B cell (primary cell): Measurements from ENCODE around the gene MRPS23. TPM values are rescaled to one million over a fixed set of nuclear protein-coding genes. Genes with fewer than 3 reads are reported as not detected.

Experiments used
- ATAC-seq: fragments of 200-7000 bp; cut with Tn5 transposase; one replicate; pipeline ENCODE4 v1.10.0; 2021; ENCODE audit warnings: low read depth, mild to moderate bottlenecking, moderate number of reproducible peaks, moderate library complexity
- CTCF ChIA-PET: fragments of 350-600 bp; sonication (Branson Sonifier 250); formaldehyde crosslinking; loops from one replicate; lab custom pipeline; 2021; ENCODE audit warnings: antibody characterized with exemption, inconsistent platforms; lab: Charles Lee
- POLR2A ChIA-PET: fragments of 350-600 bp; sonication (Branson Sonifier 250); formaldehyde crosslinking; loops from one replicate; lab custom pipeline; 2021; ENCODE audit warnings: antibody characterized with exemption; lab: Charles Lee
- DNase-seq: peaks from one replicate; pipeline ENCODE4 v3.0.0; 2013
- H2AFZ ChIP-seq: 2 replicates; pipeline ENCODE4 v1.6.1; 2012; ENCODE audit warnings: mild to moderate bottlenecking, low read depth, low read length; ENCODE audit not compliant: insufficient read depth, poor library complexity, severe bottlenecking
- H3K27ac ChIP-seq, 2 donors: 1 replicate in 1 of 2; 2 replicates in 1 of 2; pipeline ENCODE4 v1.5.1; 2012 to 2013; ENCODE audit warnings: low read length in 2 of 2, mild to moderate bottlenecking in 2 of 2, moderate library complexity in 1 of 2
- H3K27me3 ChIP-seq, 4 experiments: fragments of 200-600 bp in 1 of 4; sonication (generic) in 1 of 4; replicated peaks in 1 of 4; 1 replicate in 2 of 4; 2 replicates in 2 of 4; pipeline versions ENCODE4 v1.6.1 to v1.7.0; 2013 to 2016; ENCODE audit warnings: low read length in 3 of 4, mild to moderate bottlenecking in 2 of 4, mixed read lengths in 1 of 4, moderate library complexity in 1 of 4; ENCODE audit not compliant: insufficient read depth in 4 of 4, control insufficient read depth in 3 of 4; ENCODE audit errors: control extremely low read depth in 1 of 4
- H3K36me3 ChIP-seq, 2 experiments: replicated peaks in 1 of 2; 1 replicate in 1 of 2; 2 replicates in 1 of 2; pipeline versions ENCODE4 v1.6.1 to v1.7.1; 2013; ENCODE audit warnings: low read length in 1 of 2; ENCODE audit not compliant: insufficient read depth in 2 of 2, control insufficient read depth in 1 of 2; ENCODE audit errors: control extremely low read depth in 1 of 2, extremely low read depth in 1 of 2
- H3K4me1 ChIP-seq, 2 donors: fragments of 200-600 bp in 1 of 2; sonication (generic) in 1 of 2; 1 replicate in 1 of 2; 2 replicates in 1 of 2; pipeline versions ENCODE4 v1.5.1 to v1.6.1; 2013 to 2017; ENCODE audit warnings: low read length in 2 of 2; ENCODE audit not compliant: control insufficient read depth in 2 of 2, insufficient read depth in 2 of 2
- H3K4me2 ChIP-seq: replicated peaks from 2 replicates; pipeline ENCODE3; 2012; ENCODE audit warnings: mild to moderate bottlenecking, low read depth, low read length; ENCODE audit not compliant: poor library complexity, severe bottlenecking
- H3K4me3 ChIP-seq, 5 experiments: fragments of 200-600 bp in 1 of 5; sonication (generic) in 1 of 5; 1 replicate in 3 of 5; 2 replicates in 2 of 5; pipeline versions ENCODE4 v1.5.1 to v1.7.0; 2011 to 2016; ENCODE audit warnings: low read length in 4 of 5, mild to moderate bottlenecking in 4 of 5, low read depth in 2 of 5, control low read depth in 1 of 5, moderate library complexity in 1 of 5; ENCODE audit not compliant: insufficient read depth in 1 of 5; ENCODE audit errors: control extremely low read depth in 1 of 5, extremely low read depth in 1 of 5
- H3K79me2 ChIP-seq: fragments of 200-600 bp; sonication (generic); one replicate; pipeline ENCODE4 v1.6.0; 2016; ENCODE audit warnings: low read length; ENCODE audit not compliant: control insufficient read depth, insufficient read depth
- H3K9ac ChIP-seq: fragments of 200-600 bp; sonication (generic); 2 replicates; pipeline ENCODE4 v1.6.1; 2017; ENCODE audit warnings: mild to moderate bottlenecking, low read length, moderate library complexity
- H3K9me3 ChIP-seq, 3 donors: one replicate each; pipeline versions ENCODE4 v1.6.1 to v1.7.1; 2013; ENCODE audit warnings: low read length in 2 of 3; ENCODE audit not compliant: control insufficient read depth in 2 of 3, insufficient read depth in 1 of 3; ENCODE audit errors: control extremely low read depth in 1 of 3
- H4K20me1 ChIP-seq: 2 replicates; pipeline ENCODE4 v1.6.0; 2012; ENCODE audit warnings: mild to moderate bottlenecking, low read length; ENCODE audit not compliant: insufficient read depth, control insufficient read depth, poor library complexity, severe bottlenecking
- H3K27ac Mint-ChIP-seq: one replicate; pipeline ENCODE4 v1.8.0; 2021; ENCODE audit warnings: mixed read lengths
- H3K27me3 Mint-ChIP-seq: one replicate; pipeline ENCODE4 v1.8.0; 2021; ENCODE audit warnings: mixed read lengths
- H3K4me1 Mint-ChIP-seq: one replicate; pipeline ENCODE4 v1.8.0; 2021; ENCODE audit warnings: mixed read lengths
- H3K4me3 Mint-ChIP-seq: one replicate; pipeline ENCODE4 v1.8.0; 2021; ENCODE audit warnings: mixed read lengths
- H3K9me3 Mint-ChIP-seq: one replicate; pipeline ENCODE4 v1.8.0; 2022; ENCODE audit warnings: mixed read lengths; ENCODE audit not compliant: insufficient read depth
- CTCF ChIP-seq: fragments of 200-600 bp; IDR thresholded peaks from one replicate; pipeline ENCODE4 v1.8.0; 2022; ENCODE audit warnings: antibody characterized with exemption, mild to moderate bottlenecking
- EZH2 ChIP-seq: IDR thresholded peaks from 2 replicates; pipeline ENCODE4 v1.6.1; 2012; ENCODE audit warnings: borderline replicate concordance, low read depth, mild to moderate bottlenecking, moderate library complexity, low read length; ENCODE audit not compliant: insufficient read depth, poor library complexity, severe bottlenecking
- WGBS: methylation state at CpG from one replicate; pipeline ENCODE4 v1.1.5; 2013; ENCODE audit warnings: missing lambda C conversion rate; ENCODE audit not compliant: insufficient coverage; 5-methylcytosine and 5-hydroxymethylcytosine counted together
- intact Hi-C: fragments of 100-400 bp; cut with micrococcal nuclease; formaldehyde crosslinking; loops from one replicate; pipeline ENCODE4 v1.10.0; 2022
- polyA plus RNA-seq: library from polyadenylated mRNA; depleted of rRNA; stranded (reverse); fragments of >200 nt; gene quantifications from 2 replicates; pipeline ENCODE4 v1.2.3, GENCODE V29; 2012
- total RNA-seq, 2 donors: library from RNA; stranded (reverse); fragments of 120-200 nt in 1 of 2; gene quantifications; 1 replicate in 1 of 2; 2 replicates in 1 of 2; pipeline versions ENCODE4 v1.2.3 to v1.2.4, GENCODE V29; 2013 to 2022

The MRPS23 gene
- total and polyA plus RNA-seq, 2 donors (not counting 1 experiment from before 2014, with no cell fraction given) = 10.3 to 25.4 TPM

GRCh38 chr17:57864273-57864672, 14.4 kb upstream of the MRPS23 start:
- no peak for TF ChIP-seq EZH2
- no peak for TF ChIP-seq CTCF
- Mint-ChIP-seq H3K27me3 (peaks cover 16% of the 10 kb centered on the region), H3K4me3 (no peak overlapping the region), H3K9me3 (no peaks in the 10 kb centered on the region), H3K27ac (no peak overlapping the region), H3K4me1 (peaks cover 36% of the 10 kb centered on the region)
- Histone ChIP-seq H3K4me2 (no peak overlapping the region), H3K9me3 (peaks cover 0 to 4% (median 0%) of the 10 kb centered on the region in 3 donors), H2AFZ (no peak overlapping the region), H4K20me1 (no peaks in the 10 kb centered on the region), H3K27ac (no peak overlapping the region), H3K27me3 (peaks cover 0 to 43% (median 14%) of the 10 kb centered on the region in 4 experiments), H3K36me3 (no peaks in the 10 kb centered on the region), H3K4me1 (peaks cover 36 to 39% of the 10 kb centered on the region in 2 donors), H3K9ac (no peak overlapping the region), H3K4me3 (no peak overlapping the region), H3K79me2 (no peaks in the 10 kb centered on the region)
- CTCF ChIA-PET = interaction anchor here (0.7 to 18.1 kb wide), 2 partner anchors 8 to 130 kb away, joined by 3 to 468 read pairs; partner anchors contain the start of gene VEZF1
- intact Hi-C loops = no loop called here
- no peak for DNase-seq
- POLR2A ChIA-PET = interaction anchor here (0.8 kb wide), 1 partner anchor 28 kb away, joined by 6 read pairs; no protein-coding TSS in a partner anchor
- 96% methylated on average over 8 of the region's 8 CpGs for WGBS
- ATAC-seq = no peak
